OCI-LY3 (cell line): ENCODE measurements around the gene NUDT8.

Experiments used
- EZH2phosphoT487 ChIP-seq: fragments of 200-600 bp; shearing (Covaris generic); IDR thresholded peaks from 2 replicates; pipeline ENCODE4 v1.6.1; 2018; ENCODE audit warnings: antibody characterized with exemption, mixed run types, low read depth
- TF ChIP-seq, protein P1 (sequence below): fragments of 200-600, 300-600 bp; sonication (generic); IDR thresholded peaks from 2 replicates; pipeline ENCODE4 v1.5.1; 2014; ENCODE audit warnings: antibody characterized with exemption, low read length, low read depth

- TF ChIP-seq, protein P1, sequence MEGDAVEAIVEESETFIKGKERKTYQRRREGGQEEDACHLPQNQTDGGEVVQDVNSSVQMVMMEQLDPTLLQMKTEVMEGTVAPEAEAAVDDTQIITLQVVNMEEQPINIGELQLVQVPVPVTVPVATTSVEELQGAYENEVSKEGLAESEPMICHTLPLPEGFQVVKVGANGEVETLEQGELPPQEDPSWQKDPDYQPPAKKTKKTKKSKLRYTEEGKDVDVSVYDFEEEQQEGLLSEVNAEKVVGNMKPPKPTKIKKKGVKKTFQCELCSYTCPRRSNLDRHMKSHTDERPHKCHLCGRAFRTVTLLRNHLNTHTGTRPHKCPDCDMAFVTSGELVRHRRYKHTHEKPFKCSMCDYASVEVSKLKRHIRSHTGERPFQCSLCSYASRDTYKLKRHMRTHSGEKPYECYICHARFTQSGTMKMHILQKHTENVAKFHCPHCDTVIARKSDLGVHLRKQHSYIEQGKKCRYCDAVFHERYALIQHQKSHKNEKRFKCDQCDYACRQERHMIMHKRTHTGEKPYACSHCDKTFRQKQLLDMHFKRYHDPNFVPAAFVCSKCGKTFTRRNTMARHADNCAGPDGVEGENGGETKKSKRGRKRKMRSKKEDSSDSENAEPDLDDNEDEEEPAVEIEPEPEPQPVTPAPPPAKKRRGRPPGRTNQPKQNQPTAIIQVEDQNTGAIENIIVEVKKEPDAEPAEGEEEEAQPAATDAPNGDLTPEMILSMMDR = no peak
- no peak for TF ChIP-seq EZH2phosphoT487
Observed at GRCh38 chr11:67601098-67601497, 28.6 kb downstream of the NUDT8 start.
